Mucosa of descending colon (tissue), 3 donors: ENCODE results near the gene MTMR3. TPM values are rescaled to one million over a fixed set of nuclear protein-coding genes. Genes with fewer than 3 reads are reported as not detected.

Experiments
- ATAC-seq: fragments of 200-7000 bp; cut with Tn5 transposase; one replicate; pipeline ENCODE4 v1.9.1; 2020; ENCODE audit warnings: mild to moderate bottlenecking, moderate library complexity
- DNase-seq, 3 donors: peaks; one replicate each; pipeline ENCODE4 v3.0.0-alpha.2; 2020
- H3K36me3 ChIP-seq: fragments of 200-600 bp; one replicate; pipeline ENCODE4 v1.8.0; 2021; ENCODE audit warnings: low read depth, mild to moderate bottlenecking
- H3K4me1 ChIP-seq: fragments of 200-600 bp; one replicate; pipeline ENCODE4 v1.8.0; 2021; ENCODE audit warnings: low read depth, mild to moderate bottlenecking
- H3K4me3 ChIP-seq: fragments of 200-600 bp; one replicate; pipeline ENCODE4 v1.8.0; 2021; ENCODE audit warnings: mild to moderate bottlenecking
- H3K9me3 ChIP-seq: fragments of 200-600 bp; one replicate; pipeline ENCODE4 v1.8.0; 2021; ENCODE audit warnings: mild to moderate bottlenecking
- CTCF ChIP-seq: fragments of 200-600 bp; IDR thresholded peaks from one replicate; pipeline ENCODE4 v1.8.0; 2022; ENCODE audit warnings: antibody characterized with exemption, mild to moderate bottlenecking
- intact Hi-C, 2 donors: fragments of 100-400 bp; cut with DNase I in 1 of 2; cut with micrococcal nuclease in 1 of 2; formaldehyde crosslinking; loops; one replicate each; pipeline versions ENCODE4 v1.11.0 to v1.11.1; 2022; cut with DNase I, micrococcal nuclease
- total RNA-seq, 3 donors: library from RNA; stranded (reverse); fragmentation: NEBNext Ultra II Directional in 2 of 3; extraction: Animal tissue kit (Norgen Biotek cat#: 25700) in 2 of 3; gene quantifications; one replicate each; pipeline versions ENCODE4 v1.2.1 to v1.2.4, GENCODE V29; 2021 to 2023
- donor health status: DM: no; HTN: no; CAD: no; lungs with moderate emphysema.
- donor health status: DM: no; HTN: no; CAD: no.
- donor health status: DM: no; HTN: yes; CAD: no.

The MTMR3 gene
- total RNA-seq, 3 donors from 2014 or later = 47.7 to 59.8 (median 54.4) TPM

GRCh38 chr22:30030329-30030728 lies 147.4 kb downstream of the MTMR3 start:
- ATAC-seq (no peak), DNase-seq (no peak)
- Histone ChIP-seq H3K9me3 (no peaks in the 10 kb centered on the region), H3K4me1 (peaks cover 13% of the 10 kb centered on the region), H3K4me3 (no peak overlapping the region), H3K36me3 (no peaks in the 10 kb centered on the region)
- TF ChIP-seq CTCF = no peak
- intact Hi-C loops = no loop called here

GRCh38 chr22:30031328-30031727 lies 148.4 kb downstream of the MTMR3 start:
- Histone ChIP-seq H3K9me3 (no peaks in the 10 kb centered on the region), H3K4me3 (no peak overlapping the region), H3K36me3 (no peaks in the 10 kb centered on the region), H3K4me1 (peaks cover 11% of the 10 kb centered on the region)
- no peak for TF ChIP-seq CTCF
- DNase-seq = no peak
- intact Hi-C loops = no loop called here
- no peak for ATAC-seq

- Histone ChIP-seq H3K36me3 (no peaks in the 10 kb centered on the region), H3K9me3 (no peaks in the 10 kb centered on the region), H3K4me1 (peaks cover 5% of the 10 kb centered on the region), H3K4me3 (no peak overlapping the region)
- ATAC-seq (no peak), DNase-seq (no peak)
- TF ChIP-seq CTCF = no peak
- intact Hi-C loops = no loop called here
Measured at GRCh38 chr22:30031764-30032455, 148.9 kb downstream of the MTMR3 start.

- no peak for ATAC-seq
- intact Hi-C loops = no loop called here
Measured at GRCh38 chr22:30033137-30033536, 150.2 kb downstream of the MTMR3 start.

GRCh38 chr22:30033901-30034300 lies 150.9 kb downstream of the MTMR3 start:
- intact Hi-C loops = no loop called here
- DNase-seq (no peak), ATAC-seq (no peak)
- TF ChIP-seq CTCF = no peak
- H3K36me3 ChIP-seq = peaks cover 2% of the 10 kb centered on the region
- no peak overlapping the region for H3K4me3 ChIP-seq
- no peaks in the 10 kb centered on the region for H3K4me1 ChIP-seq
- H3K9me3 ChIP-seq = no peaks in the 10 kb centered on the region

More at GRCh38 chr22:30033137-30033536, 150.2 kb downstream of the MTMR3 start:
- peaks cover 2% of the 10 kb centered on the region for H3K36me3 ChIP-seq
- no peaks in the 10 kb centered on the region for H3K4me1 ChIP-seq
- H3K4me3 ChIP-seq = no peak overlapping the region
- no peak for TF ChIP-seq CTCF
- no peaks in the 10 kb centered on the region for H3K9me3 ChIP-seq
- no peak for DNase-seq
